Neural progenitor cell (in vitro differentiated cells): ENCODE measurements around the gene LTF.

Experiments used
- CTCF ChIP-seq: fragments of 200-600 bp; sonication (generic); IDR thresholded peaks from 2 replicates; pipeline ENCODE4 v1.5.1; 2017; ENCODE audit warnings: antibody characterized with exemption, mild to moderate bottlenecking
- EZH2 ChIP-seq: fragments of 200-600 bp; sonication (generic); IDR thresholded peaks from 2 replicates; pipeline ENCODE4 v1.6.1; 2017; ENCODE audit warnings: antibody characterized with exemption, mild to moderate bottlenecking, moderate library complexity
- EZH2phosphoT487 ChIP-seq: fragments of 200-600 bp; sonication (generic); IDR thresholded peaks from 2 replicates; pipeline ENCODE4 v1.6.1; 2017; ENCODE audit warnings: antibody characterized with exemption

DNA sequence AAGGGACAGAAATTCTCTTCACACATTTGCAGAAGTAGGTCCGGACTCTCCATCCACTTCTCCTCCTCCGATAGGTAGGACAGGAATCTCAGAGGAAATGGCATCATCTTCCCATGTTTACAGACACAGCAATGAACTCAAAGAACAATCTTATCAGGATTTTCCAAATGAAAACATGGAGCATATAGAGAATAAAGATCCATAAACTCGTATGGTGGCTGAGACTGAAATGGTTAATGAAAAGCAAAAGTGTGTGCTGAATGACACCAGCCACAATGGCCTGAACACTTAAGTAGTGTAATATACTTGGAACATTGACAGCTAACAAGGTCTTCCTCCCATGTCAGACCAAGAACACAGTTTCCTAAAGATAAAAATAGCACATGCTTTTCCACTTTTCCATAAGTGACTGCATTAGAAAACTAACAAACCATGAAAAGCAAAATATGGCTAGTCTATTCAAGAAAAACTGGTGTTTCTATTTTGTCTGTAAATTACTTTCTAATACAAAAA, 51.9 kb downstream of the LTF start:
- TF ChIP-seq CTCF (no peak), EZH2 (no peak), EZH2phosphoT487 (no peak)
